H1 (cell line): ENCODE results near the gene AFAP1L2. TPM values are rescaled to one million over a fixed set of nuclear protein-coding genes. Genes with fewer than 3 reads are reported as not detected.
A peak's percentile ranks its signal among the peaks of the same experiment; 100 is the strongest.

Source experiments
- CTCF ChIA-PET: fragments of 300-600 bp; sonication (Branson Sonifier 250); formaldehyde crosslinking; loops from one replicate; lab custom pipeline; 2021; ENCODE audit not compliant: partially characterized antibody; lab: Charles Lee
- POLR2A ChIA-PET: fragments of 300-600 bp; sonication (Branson Sonifier 250); formaldehyde crosslinking; loops from one replicate; lab custom pipeline; 2021; ENCODE audit warnings: inconsistent platforms; ENCODE audit not compliant: partially characterized antibody; lab: Charles Lee
- DNase-seq, 2 experiments: peaks; one replicate each; pipeline versions ENCODE4 v3.0.0 to v3.0.0-alpha.2; 2010 to 2022; ENCODE audit warnings: low spot score in 2 of 2, low read depth in 1 of 2, mixed read lengths in 1 of 2
- FAIRE-seq: peaks from 2 replicates; lab custom pipeline; 2011; peaks lifted over from hg19 to GRCh38; lab: Jason Lieb, UNC
- H2AFZ ChIP-seq: 2 replicates; pipeline ENCODE4 v1.8.1; 2012; ENCODE audit warnings: low read length, inconsistent platforms
- H2AK5ac ChIP-seq: 2 replicates; pipeline ENCODE4 v1.6.1; 2013; ENCODE audit warnings: low read depth, low read length
- H2BK120ac ChIP-seq: replicated peaks from 2 replicates; pipeline ENCODE3; 2013; ENCODE audit warnings: low read depth, low read length, inconsistent platforms
- H2BK12ac ChIP-seq: 2 replicates; pipeline ENCODE4 v1.6.1; 2013; ENCODE audit warnings: low read depth, low read length
- H2BK15ac ChIP-seq: 2 replicates; pipeline ENCODE4 v1.6.1; 2013; ENCODE audit warnings: low read length
- H2BK20ac ChIP-seq: 2 replicates; pipeline ENCODE4 v1.6.1; 2013; ENCODE audit warnings: low read length
- H2BK5ac ChIP-seq: 2 replicates; pipeline ENCODE4 v1.6.1; 2013; ENCODE audit warnings: low read depth, low read length
- H3K14ac ChIP-seq: 2 replicates; pipeline ENCODE4 v1.6.1; 2013; ENCODE audit warnings: inconsistent platforms; ENCODE audit not compliant: insufficient read length
- H3K18ac ChIP-seq: 2 replicates; pipeline ENCODE4 v1.6.1; 2013; ENCODE audit warnings: low read length; ENCODE audit errors: extremely low read depth
- H3K23ac ChIP-seq: 2 replicates; pipeline ENCODE4 v1.6.1; 2013; ENCODE audit warnings: inconsistent platforms; ENCODE audit not compliant: insufficient read length
- H3K23me2 ChIP-seq: 2 replicates; pipeline ENCODE4 v1.6.1; 2013; ENCODE audit warnings: low read depth, low read length
- H3K27ac ChIP-seq: 2 replicates; pipeline ENCODE4 v1.6.1; 2011; ENCODE audit warnings: low read depth, low read length, inconsistent platforms
- H3K27me3 ChIP-seq, 4 experiments: replicated peaks in 1 of 4; 1 replicate in 1 of 4; 2 replicates in 3 of 4; pipeline versions ENCODE4 v1.6.1 to v1.8.1; 2011 to 2013; ENCODE audit warnings: low read length in 3 of 4, mild to moderate bottlenecking in 3 of 4, inconsistent platforms in 2 of 4, mixed read lengths in 2 of 4, moderate library complexity in 1 of 4; ENCODE audit not compliant: control insufficient read depth in 3 of 4, insufficient read depth in 3 of 4; ENCODE audit errors: extremely low read depth in 1 of 4
- H3K36me3 ChIP-seq, 4 experiments: 2 replicates each; pipeline versions ENCODE4 v1.6.1 to v1.8.1; 2011 to 2013; ENCODE audit warnings: mild to moderate bottlenecking in 4 of 4, low read length in 3 of 4, moderate library complexity in 2 of 4, control low read depth in 1 of 4, inconsistent platforms in 1 of 4; ENCODE audit not compliant: insufficient read depth in 4 of 4, control insufficient read depth in 2 of 4
- H3K4ac ChIP-seq: replicated peaks from 2 replicates; pipeline ENCODE3; 2013; ENCODE audit warnings: low read length, low read depth, mixed read lengths, inconsistent platforms; ENCODE audit not compliant: insufficient read length
- H3K4me1 ChIP-seq, 4 experiments: replicated peaks in 1 of 4; 1 replicate in 1 of 4; 2 replicates in 3 of 4; pipeline versions ENCODE4 v1.6.1 to v1.8.1; 2011 to 2013; ENCODE audit warnings: low read length in 3 of 4, inconsistent platforms in 2 of 4, mixed read lengths in 1 of 4; ENCODE audit not compliant: insufficient read depth in 4 of 4, control insufficient read depth in 3 of 4
- H3K4me2 ChIP-seq, 2 experiments: 2 replicates each; pipeline versions ENCODE4 v1.6.1 to v1.8.1; 2011 to 2013; ENCODE audit warnings: low read depth in 2 of 2, low read length in 2 of 2, control low read depth in 1 of 2, inconsistent platforms in 1 of 2, mild to moderate bottlenecking in 1 of 2; ENCODE audit not compliant: insufficient read depth in 1 of 2
- H3K4me3 ChIP-seq, 4 experiments: fragments of 200-600, 300-600 bp in 1 of 4; sonication (generic), shearing (Covaris generic), sonication (Bioruptor Twin) in 1 of 4; 2 replicates each; pipeline versions ENCODE4 v1.5.1 to v1.8.1; 2011 to 2016; ENCODE audit warnings: low read length in 4 of 4, low read depth in 3 of 4, control low read depth in 2 of 4, inconsistent platforms in 2 of 4, mild to moderate bottlenecking in 2 of 4, mixed read lengths in 1 of 4, moderate library complexity in 1 of 4; ENCODE audit not compliant: insufficient read depth in 2 of 4; ENCODE audit errors: extremely low read depth in 1 of 4
- H3K56ac ChIP-seq: replicated peaks from 2 replicates; pipeline ENCODE3; 2013; ENCODE audit warnings: low read depth, mild to moderate bottlenecking, mixed read lengths, low read length, inconsistent platforms; ENCODE audit not compliant: insufficient read length
- H3K79me1 ChIP-seq: 2 replicates; pipeline ENCODE4 v1.6.1; 2013; ENCODE audit warnings: low read depth, low read length, control low read depth
- H3K79me2 ChIP-seq, 2 experiments: 2 replicates each; pipeline versions ENCODE4 v1.6.1 to v1.8.1; 2012 to 2013; ENCODE audit warnings: low read length in 2 of 2, mild to moderate bottlenecking in 2 of 2, inconsistent platforms in 1 of 2; ENCODE audit not compliant: insufficient read depth in 2 of 2, control insufficient read depth in 1 of 2
- H3K9ac ChIP-seq, 4 experiments: replicated peaks in 1 of 4; 1 replicate in 1 of 4; 2 replicates in 3 of 4; pipeline versions ENCODE4 v1.6.1 to v1.8.1; 2011 to 2013; ENCODE audit warnings: low read depth in 3 of 4, low read length in 3 of 4, control low read depth in 2 of 4, mild to moderate bottlenecking in 2 of 4, moderate library complexity in 2 of 4, inconsistent platforms in 1 of 4; ENCODE audit errors: extremely low read depth in 1 of 4
- H3K9me3 ChIP-seq, 2 experiments: 2 replicates each; pipeline versions ENCODE4 v1.6.1 to v1.8.1; 2012 to 2013; ENCODE audit warnings: mild to moderate bottlenecking in 2 of 2, moderate library complexity in 2 of 2, control low read depth in 1 of 2, inconsistent platforms in 1 of 2, low read depth in 1 of 2, low read length in 1 of 2, mixed read lengths in 1 of 2; ENCODE audit not compliant: insufficient read depth in 2 of 2
- H4K20me1 ChIP-seq, 2 experiments: replicated peaks in 1 of 2; 2 replicates each; pipeline versions ENCODE3 to v1.8.1; 2011 to 2013; ENCODE audit warnings: inconsistent platforms in 2 of 2, low read length in 2 of 2, mild to moderate bottlenecking in 1 of 2; ENCODE audit not compliant: insufficient read depth in 2 of 2, control insufficient read depth in 1 of 2
- H4K5ac ChIP-seq: 2 replicates; pipeline ENCODE4 v1.6.1; 2013; ENCODE audit warnings: low read length, low read depth, mixed read lengths, inconsistent platforms; ENCODE audit not compliant: insufficient read length
- H4K8ac ChIP-seq: 2 replicates; pipeline ENCODE4 v1.8.0; 2013; ENCODE audit warnings: mild to moderate bottlenecking, moderate library complexity, low read length, inconsistent platforms; ENCODE audit not compliant: insufficient read depth; ENCODE audit errors: extremely low read depth
- H4K91ac ChIP-seq: replicated peaks from 2 replicates; pipeline ENCODE3; 2013; ENCODE audit warnings: low read length, mixed read lengths, inconsistent platforms; ENCODE audit not compliant: insufficient read length
- ASH2L ChIP-seq: fragments of 200-600, 300-600 bp; sonication (generic); IDR thresholded peaks from one replicate; pipeline ENCODE4 v1.7.1; 2017; ENCODE audit warnings: low read length
- BRCA1 ChIP-seq: IDR thresholded peaks from 2 replicates; pipeline ENCODE4 v1.6.1; 2012; ENCODE audit warnings: low read depth, low read length, improper control_type of control experiment
- CHD1 ChIP-seq: IDR thresholded peaks from 2 replicates; pipeline ENCODE4 v1.6.1; 2012; ENCODE audit warnings: low read depth, low read length, improper control_type of control experiment
- CTBP2 ChIP-seq: IDR thresholded peaks from 2 replicates; pipeline ENCODE4 v1.7.0; 2011; ENCODE audit warnings: borderline replicate concordance, mild to moderate bottlenecking, moderate library complexity, mixed read lengths, low read length; ENCODE audit not compliant: insufficient read depth, insufficient read length
- JUN ChIP-seq: IDR thresholded peaks from 2 replicates; pipeline ENCODE4 v1.6.1; 2011; ENCODE audit warnings: low read depth, mild to moderate bottlenecking, improper control_type of control experiment, low read length
- KDM4A ChIP-seq: IDR thresholded peaks from one replicate; pipeline ENCODE4 v1.7.1; 2012; ENCODE audit warnings: low read depth, mild to moderate bottlenecking, moderate library complexity, low read length, inconsistent platforms; ENCODE audit not compliant: severe bottlenecking
- MAFK ChIP-seq: IDR thresholded peaks from 2 replicates; pipeline ENCODE4 v1.6.1; 2012; ENCODE audit warnings: low read depth, mild to moderate bottlenecking, improper control_type of control experiment, low read length
- POLR2AphosphoS5 ChIP-seq: IDR thresholded peaks from 2 replicates; pipeline ENCODE4 v1.6.1; 2011; ENCODE audit warnings: low read depth, low read length
- RXRA ChIP-seq: IDR thresholded peaks from 2 replicates; pipeline ENCODE4 v1.6.1; 2011; ENCODE audit warnings: low read depth, mild to moderate bottlenecking, low read length, moderate library complexity; ENCODE audit not compliant: insufficient read depth
- SIRT6 ChIP-seq: IDR thresholded peaks from one replicate; pipeline ENCODE4 v1.7.1; 2012; ENCODE audit warnings: low read length, inconsistent platforms
- SP2 ChIP-seq: IDR thresholded peaks from 2 replicates; pipeline ENCODE4 v1.6.1; 2012; ENCODE audit warnings: mild to moderate bottlenecking, low read length, inconsistent platforms
- TCF12 ChIP-seq: IDR thresholded peaks from 2 replicates; pipeline ENCODE4 v1.6.1; 2011; ENCODE audit warnings: low read depth, mild to moderate bottlenecking, low read length
- TEAD4 ChIP-seq: IDR thresholded peaks from 2 replicates; pipeline ENCODE4 v1.6.1; 2012; ENCODE audit warnings: low read depth, low read length, inconsistent platforms, mixed read lengths
- YY1 ChIP-seq: IDR thresholded peaks from 2 replicates; pipeline ENCODE4 v1.6.1; 2011; ENCODE audit warnings: low read depth, mild to moderate bottlenecking, low read length
- WGBS, 2 experiments: shearing (Covaris generic) in 1 of 2; methylation state at CpG; one replicate each; pipeline versions ENCODE4 v1.1.6 to v1.1.7; 2013 to 2015; ENCODE audit warnings: low lambda C conversion rate in 2 of 2, mixed read lengths in 2 of 2, inconsistent platforms in 1 of 2, low coverage in 1 of 2, missing lambda C conversion rate in 1 of 2; ENCODE audit not compliant: insufficient replicate concordance in 2 of 2, insufficient coverage in 1 of 2, insufficient read length in 1 of 2; ENCODE audit errors: extremely low coverage in 1 of 2, missing lambda C conversion rate in 1 of 2; 5-methylcytosine and 5-hydroxymethylcytosine counted together
- polyA plus RNA-seq, 7 experiments: library from polyadenylated mRNA; depleted of rRNA in 3 of 7; stranded (reverse) in 5 of 7; unstranded in 2 of 7; fragments of >200 nt in 5 of 7; fragments of 200-250 nt in 2 of 7; gene quantifications; 1 replicate in 5 of 7; 2 replicates in 1 of 7; 4 replicates in 1 of 7; pipeline versions ENCODE4 v1.2.1 to v1.2.3, GENCODE V29; 2011 to 2013; ENCODE audit warnings: missing spikeins in 2 of 7, mixed read lengths in 2 of 7
- total RNA-seq: library from RNA; stranded (reverse); fragmentation: NEBNext Ultra II Directional; extraction: Animal tissue kit (Norgen Biotek cat#: 25700); gene quantifications from 2 replicates; pipeline ENCODE4 v1.2.1, GENCODE V29; 2021
- TF ChIP-seq, protein P1 (sequence below): IDR thresholded peaks from 2 replicates; pipeline ENCODE4 v1.6.1; 2012; ENCODE audit warnings: inconsistent platforms

AFAP1L2 gene
- total and polyA plus RNA-seq, 2 of the 8 experiments (the other 6 are each of a cell fraction or from before 2014, with no cell fraction given) = 3.9 to 6.4 TPM

DNA sequence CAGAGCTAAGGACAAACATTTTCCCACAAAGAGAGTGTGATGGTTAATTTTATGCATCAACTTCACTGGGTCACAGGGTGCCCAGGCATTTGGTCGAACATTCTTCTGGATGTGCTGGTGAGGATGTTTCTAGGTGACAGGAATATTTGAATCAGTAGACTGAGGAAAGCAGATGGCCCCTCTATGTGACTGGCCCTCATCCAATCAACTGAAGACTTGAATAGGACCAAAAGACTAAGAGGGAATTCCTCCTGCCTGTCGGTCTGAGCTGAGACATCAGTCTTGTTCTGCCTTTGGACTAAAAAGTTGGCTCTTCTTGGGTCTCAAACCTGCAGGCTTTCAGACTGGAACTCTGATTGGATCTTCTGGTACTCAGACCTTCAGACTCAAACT is 44.4 kb downstream of the AFAP1L2 start:
- DNase-seq (no peak), FAIRE-seq (no peak)
- Histone ChIP-seq H3K4me1 (peaks cover 3 to 9% (median 5%) of the 10 kb centered on the region in 4 experiments; a peak in 5 of 7 replicates), H4K20me1 (no peaks in the 10 kb centered on the region), H3K4me2 (peak overlapping the region; percentile 21 to 24; a peak in 1 of 4 replicates), H3K27me3 (no peaks in the 10 kb centered on the region), H2BK20ac (no peak overlapping the region), H4K91ac (no peak overlapping the region), H3K9ac (no peak overlapping the region), H2BK120ac (no peak overlapping the region), H3K18ac (no peak overlapping the region), H3K9me3 (no peaks in the 10 kb centered on the region), H3K4me3 (0 out of 8 replicates have a peak overlapping the region, but pooled peaks of 1 of the 4 experiments have one; percentile 13), H3K14ac (no peak overlapping the region), H2BK12ac (no peak overlapping the region), H2BK15ac (no peak overlapping the region), H4K8ac (no peak overlapping the region), H3K27ac (no peak overlapping the region), H2BK5ac (no peak overlapping the region), H2AFZ (no peak overlapping the region), H3K79me2 (no peaks in the 10 kb centered on the region), H3K23me2 (no peaks in the 10 kb centered on the region), H3K4ac (no peak overlapping the region), H3K56ac (no peak overlapping the region), H3K36me3 (no peaks in the 10 kb centered on the region), H3K23ac (no peak overlapping the region), H2AK5ac (no peak overlapping the region), H4K5ac (no peak overlapping the region), H3K79me1 (no peaks in the 10 kb centered on the region; the same call in 1 of the 2 replicates)
- 66% methylated on average over 2 of the region's 2 CpGs; no CpG with 5 or more reads in 1 of the 2 experiments for WGBS, 2 experiments
- ChIA-PET POLR2A (no interaction called here), CTCF (interaction anchor here (1.0 to 1.3 kb wide), 2 partner anchors 29 to 32 kb away, joined by 3 read pairs; no protein-coding TSS in a partner anchor)
- TF ChIP-seq CTBP2 (no peak), SP2 (no peak), POLR2AphosphoS5 (no peak), ASH2L (no peak), KDM4A (no peak), CHD1 (no peak), MAFK (no peak), YY1 (no peak), BRCA1 (no peak), JUN (no peak), TEAD4 (no peak), TCF12 (no peak), RXRA (no peak), SIRT6 (no peak)
- TF ChIP-seq, protein P1, sequence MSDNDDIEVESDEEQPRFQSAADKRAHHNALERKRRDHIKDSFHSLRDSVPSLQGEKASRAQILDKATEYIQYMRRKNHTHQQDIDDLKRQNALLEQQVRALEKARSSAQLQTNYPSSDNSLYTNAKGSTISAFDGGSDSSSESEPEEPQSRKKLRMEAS = no peak
